ENCODE results near the gene CCNK.

DNA sequence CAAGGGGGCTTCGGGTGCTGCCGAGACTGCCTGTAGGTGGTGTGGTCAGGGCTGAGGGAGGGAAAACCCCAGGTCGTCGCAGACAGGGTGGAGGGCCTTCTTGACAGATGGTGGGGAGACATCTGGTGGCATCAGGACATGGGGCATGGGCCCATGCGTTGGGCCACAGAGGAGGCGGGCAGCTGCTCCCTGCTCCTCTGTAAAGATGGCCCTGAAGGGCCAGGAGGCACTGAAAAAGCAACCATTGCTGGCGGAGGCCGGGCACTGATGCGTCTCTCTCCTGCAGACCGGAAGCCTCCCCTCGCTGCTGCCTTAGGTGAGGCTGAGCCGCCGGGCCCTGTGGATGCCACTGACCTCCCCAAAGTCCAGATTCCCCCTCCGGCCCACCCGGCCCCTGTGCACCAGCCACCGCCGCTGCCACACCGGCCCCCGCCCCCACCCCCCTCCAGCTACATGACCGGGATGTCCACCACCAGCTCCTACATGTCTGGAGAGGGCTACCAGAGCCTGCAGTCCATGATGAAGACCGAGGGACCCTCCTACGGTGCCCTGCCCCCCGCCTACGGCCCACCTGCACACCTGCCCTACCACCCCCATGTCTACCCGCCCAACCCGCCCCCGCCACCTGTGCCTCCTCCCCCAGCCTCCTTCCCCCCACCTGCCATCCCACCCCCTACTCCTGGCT, 28.8 kb downstream of the CCNK start:
- TF ChIP-seq, protein P1, sequence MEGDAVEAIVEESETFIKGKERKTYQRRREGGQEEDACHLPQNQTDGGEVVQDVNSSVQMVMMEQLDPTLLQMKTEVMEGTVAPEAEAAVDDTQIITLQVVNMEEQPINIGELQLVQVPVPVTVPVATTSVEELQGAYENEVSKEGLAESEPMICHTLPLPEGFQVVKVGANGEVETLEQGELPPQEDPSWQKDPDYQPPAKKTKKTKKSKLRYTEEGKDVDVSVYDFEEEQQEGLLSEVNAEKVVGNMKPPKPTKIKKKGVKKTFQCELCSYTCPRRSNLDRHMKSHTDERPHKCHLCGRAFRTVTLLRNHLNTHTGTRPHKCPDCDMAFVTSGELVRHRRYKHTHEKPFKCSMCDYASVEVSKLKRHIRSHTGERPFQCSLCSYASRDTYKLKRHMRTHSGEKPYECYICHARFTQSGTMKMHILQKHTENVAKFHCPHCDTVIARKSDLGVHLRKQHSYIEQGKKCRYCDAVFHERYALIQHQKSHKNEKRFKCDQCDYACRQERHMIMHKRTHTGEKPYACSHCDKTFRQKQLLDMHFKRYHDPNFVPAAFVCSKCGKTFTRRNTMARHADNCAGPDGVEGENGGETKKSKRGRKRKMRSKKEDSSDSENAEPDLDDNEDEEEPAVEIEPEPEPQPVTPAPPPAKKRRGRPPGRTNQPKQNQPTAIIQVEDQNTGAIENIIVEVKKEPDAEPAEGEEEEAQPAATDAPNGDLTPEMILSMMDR (IDR thresholded peaks at IDR 0.05; ENCODE audit: borderline replicate concordance, extremely low read depth, low read length, poor library complexity, severe bottlenecking), result no peak
- TF ChIP-seq EZH2 (IDR thresholded peaks at IDR 0.05; ENCODE audit: borderline replicate concordance, low read depth, low read length, severe bottlenecking), result no peak
